ENCODE data around the gene DBH. TPM values are rescaled to one million over a fixed set of nuclear protein-coding genes. Genes with fewer than 3 reads are reported as not detected.

Gene DBH
- total and polyA plus RNA-seq, 2 donors (not counting 3 experiments of a cell fraction or from before 2014, with no cell fraction given), result not detected

GRCh38 chr9:133684121-133684935 lies 48.2 kb downstream of the DBH start:
- TF ChIP-seq JUN (IDR thresholded peaks at IDR 0.05; ENCODE audit: borderline replicate concordance, insufficient read depth, insufficient read length, low read depth) (no peak), FOS (IDR thresholded peaks at IDR 0.05; ENCODE audit: borderline replicate concordance, insufficient read depth, low read length) (no peak), EZH2 (IDR thresholded peaks at IDR 0.05; ENCODE audit: borderline replicate concordance, low read depth, low read length, severe bottlenecking) (no peak), MAX (IDR thresholded peaks at IDR 0.05; ENCODE audit: insufficient read depth, insufficient read length) (no peak)
- H3K36me3 ChIP-seq (ENCODE audit: control insufficient read depth in 2 of 2, extremely low read depth in 1 of 2, insufficient read depth in 2 of 2, low read length in 2 of 2), result no peaks in the 10 kb centered on the region
- no peak overlapping the region for H3K27ac ChIP-seq (ENCODE audit: insufficient read depth, low read depth, low read length)
- no peaks in the 10 kb centered on the region for H3K79me2 ChIP-seq (ENCODE audit: control insufficient read depth, insufficient read depth, low read length)
- CTCF ChIA-PET, result no interaction called here
- no peaks in the 10 kb centered on the region for H3K9me3 ChIP-seq (replicated peaks; ENCODE audit: control insufficient read depth, insufficient read depth, low read length)
- FAIRE-seq, result no peak
- H4K20me1 ChIP-seq (replicated peaks; ENCODE audit: control insufficient read depth, extremely low read depth, insufficient read depth, low read length), result no peaks in the 10 kb centered on the region
- DNase-seq (ENCODE audit: low read depth, low spot score), result no peak
- no TSS peak for BruUV-seq (replicated peaks)
- no peak overlapping the region for H3K4me2 ChIP-seq (ENCODE audit: insufficient read depth, low read length)
- H3K4me1 ChIP-seq (ENCODE audit: control insufficient read depth, extremely low read depth, insufficient read depth, low read length), result peaks cover 6% of the 10 kb centered on the region
- POLR2A ChIA-PET, result no interaction called here
- no peaks in the 10 kb centered on the region for H3K27me3 ChIP-seq (ENCODE audit: control insufficient read depth in 2 of 2, insufficient read depth in 2 of 2, low read length in 2 of 2)
- no peak overlapping the region for H2AFZ ChIP-seq (ENCODE audit: low read depth, low read length)
- H3K9me1 ChIP-seq (replicated peaks; ENCODE audit: control insufficient read depth, extremely low read depth, insufficient read depth, low read length), result no peaks in the 10 kb centered on the region
- dilution Hi-C loops (cut with MboI; ENCODE audit: extremely low pct_ligation_motif_present, low sequenced_read_pairs), result no loop called here
- no peak overlapping the region for H3K4me3 ChIP-seq (replicated peaks in 1 of 3; ENCODE audit: insufficient read depth in 1 of 3, low read depth in 1 of 3, low read length in 3 of 3)
- H3K9ac ChIP-seq (replicated peaks; ENCODE audit: extremely low read depth, insufficient read depth, low read length), result no peak overlapping the region
- intact Hi-C loops (cut with micrococcal nuclease), result no loop called here

DNA sequence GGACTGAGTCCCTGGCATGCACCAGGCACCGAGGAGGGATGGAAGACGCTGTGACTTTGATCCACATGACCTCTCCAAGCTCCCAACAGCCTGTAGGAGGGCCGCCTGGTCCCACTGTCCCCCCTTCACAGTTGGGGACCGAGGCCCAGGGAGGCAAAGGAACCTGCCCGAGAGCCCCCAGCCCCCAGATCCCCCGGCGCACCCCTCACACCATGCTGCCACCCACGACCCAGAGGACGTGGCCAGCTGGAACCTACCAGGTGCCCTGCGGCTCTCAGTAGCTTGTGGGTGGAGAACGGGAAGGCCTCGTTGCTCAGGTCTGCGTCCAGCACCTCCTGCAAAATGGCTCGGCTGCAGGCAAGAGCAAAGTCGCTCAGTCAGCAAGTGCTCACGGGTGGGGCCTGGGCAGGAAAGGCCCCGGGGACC lies 48.8 kb downstream of the DBH start:
- Histone ChIP-seq H2AFZ (ENCODE audit: low read depth, low read length) (no peak overlapping the region), H4K20me1 (replicated peaks; ENCODE audit: control insufficient read depth, extremely low read depth, insufficient read depth, low read length) (no peaks in the 10 kb centered on the region), H3K27me3 (ENCODE audit: control insufficient read depth in 2 of 2, insufficient read depth in 2 of 2, low read length in 2 of 2) (no peaks in the 10 kb centered on the region), H3K4me1 (ENCODE audit: control insufficient read depth, extremely low read depth, insufficient read depth, low read length) (peaks cover 6% of the 10 kb centered on the region), H3K4me3 (replicated peaks in 1 of 3; ENCODE audit: insufficient read depth in 1 of 3, low read depth in 1 of 3, low read length in 3 of 3) (no peak overlapping the region), H3K79me2 (ENCODE audit: control insufficient read depth, insufficient read depth, low read length) (no peaks in the 10 kb centered on the region), H3K36me3 (ENCODE audit: control insufficient read depth in 2 of 2, extremely low read depth in 1 of 2, insufficient read depth in 2 of 2, low read length in 2 of 2) (no peaks in the 10 kb centered on the region), H3K9me3 (replicated peaks; ENCODE audit: control insufficient read depth, insufficient read depth, low read length) (no peaks in the 10 kb centered on the region), H3K4me2 (ENCODE audit: insufficient read depth, low read length) (no peak overlapping the region), H3K27ac (ENCODE audit: insufficient read depth, low read depth, low read length) (no peak overlapping the region), H3K9me1 (replicated peaks; ENCODE audit: control insufficient read depth, extremely low read depth, insufficient read depth, low read length) (no peaks in the 10 kb centered on the region), H3K9ac (replicated peaks; ENCODE audit: extremely low read depth, insufficient read depth, low read length) (no peak overlapping the region)
- ChIA-PET POLR2A (no interaction called here), CTCF (no interaction called here)
- no peak for TF ChIP-seq JUN (IDR thresholded peaks at IDR 0.05; ENCODE audit: borderline replicate concordance, insufficient read depth, insufficient read length, low read depth)
- no peak for TF ChIP-seq FOS (IDR thresholded peaks at IDR 0.05; ENCODE audit: borderline replicate concordance, insufficient read depth, low read length)
- no peak for TF ChIP-seq GATA2 (IDR thresholded peaks at IDR 0.05; ENCODE audit: insufficient read depth, insufficient read length, low read depth, low read length)
- no peak for TF ChIP-seq POLR2A (IDR thresholded peaks at IDR 0.05; ENCODE audit: low read depth, low read length)
- TF ChIP-seq MAX (IDR thresholded peaks at IDR 0.05; ENCODE audit: insufficient read depth, insufficient read length), result no peak
- TF ChIP-seq, protein P1, sequence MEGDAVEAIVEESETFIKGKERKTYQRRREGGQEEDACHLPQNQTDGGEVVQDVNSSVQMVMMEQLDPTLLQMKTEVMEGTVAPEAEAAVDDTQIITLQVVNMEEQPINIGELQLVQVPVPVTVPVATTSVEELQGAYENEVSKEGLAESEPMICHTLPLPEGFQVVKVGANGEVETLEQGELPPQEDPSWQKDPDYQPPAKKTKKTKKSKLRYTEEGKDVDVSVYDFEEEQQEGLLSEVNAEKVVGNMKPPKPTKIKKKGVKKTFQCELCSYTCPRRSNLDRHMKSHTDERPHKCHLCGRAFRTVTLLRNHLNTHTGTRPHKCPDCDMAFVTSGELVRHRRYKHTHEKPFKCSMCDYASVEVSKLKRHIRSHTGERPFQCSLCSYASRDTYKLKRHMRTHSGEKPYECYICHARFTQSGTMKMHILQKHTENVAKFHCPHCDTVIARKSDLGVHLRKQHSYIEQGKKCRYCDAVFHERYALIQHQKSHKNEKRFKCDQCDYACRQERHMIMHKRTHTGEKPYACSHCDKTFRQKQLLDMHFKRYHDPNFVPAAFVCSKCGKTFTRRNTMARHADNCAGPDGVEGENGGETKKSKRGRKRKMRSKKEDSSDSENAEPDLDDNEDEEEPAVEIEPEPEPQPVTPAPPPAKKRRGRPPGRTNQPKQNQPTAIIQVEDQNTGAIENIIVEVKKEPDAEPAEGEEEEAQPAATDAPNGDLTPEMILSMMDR (IDR thresholded peaks at IDR 0.05; ENCODE audit: extremely low read depth in 1 of 2, insufficient read depth in 1 of 2, low read depth in 1 of 2, low read length in 2 of 2), result no peak
- TF ChIP-seq POLR2AphosphoS5 (IDR thresholded peaks at IDR 0.05; ENCODE audit: insufficient read depth, low read depth, low read length), result no peak
- no peak for TF ChIP-seq EZH2 (IDR thresholded peaks at IDR 0.05; ENCODE audit: borderline replicate concordance, low read depth, low read length, severe bottlenecking)
- no peak for TF ChIP-seq MYC (IDR thresholded peaks at IDR 0.05; ENCODE audit: low read depth, low read length)
- no peak for FAIRE-seq
- no TSS peak for BruUV-seq (replicated peaks)
- dilution Hi-C loops (cut with MboI; ENCODE audit: extremely low pct_ligation_motif_present, low sequenced_read_pairs), result no loop called here
- DNase-seq (ENCODE audit: low read depth, low spot score), result no peak
- intact Hi-C loops (cut with micrococcal nuclease), result no loop called here

All from endothelial cell of umbilical vein (primary cell).